Large intestine (tissue), 3 donors: ENCODE results near the gene BCDIN3D. TPM values are rescaled to one million over a fixed set of nuclear protein-coding genes. Genes with fewer than 3 reads are reported as not detected.
A peak's percentile ranks its signal among the peaks of the same experiment; 100 is the strongest.

Experiments used
- DNase-seq, 2 donors: peaks; one replicate each; pipeline versions ENCODE4 v3.0.0 to v3.0.0-alpha.2; 2013
- H3K27ac ChIP-seq: one replicate; pipeline ENCODE4 v1.5.1; 2013; ENCODE audit warnings: low read length
- H3K27me3 ChIP-seq: 2 replicates; pipeline ENCODE4 v1.6.1; 2013; ENCODE audit warnings: low read length; ENCODE audit not compliant: control insufficient read depth, insufficient read depth
- H3K36me3 ChIP-seq: 2 replicates; pipeline ENCODE4 v1.6.1; 2013; ENCODE audit warnings: low read length; ENCODE audit not compliant: control insufficient read depth, insufficient read depth
- H3K4me1 ChIP-seq: one replicate; pipeline ENCODE4 v1.6.1; 2013; ENCODE audit warnings: low read length; ENCODE audit not compliant: control insufficient read depth, insufficient read depth
- H3K4me3 ChIP-seq: one replicate; pipeline ENCODE4 v1.5.1; 2013; ENCODE audit warnings: low read length
- H3K9me3 ChIP-seq: one replicate; pipeline ENCODE4 v1.6.1; 2013; ENCODE audit warnings: mild to moderate bottlenecking, low read depth, low read length, moderate library complexity; ENCODE audit not compliant: control insufficient read depth
- WGBS: methylation state at CpG from one replicate; pipeline ENCODE4 v1.1.5; 2013; ENCODE audit warnings: low lambda C conversion rate; ENCODE audit not compliant: insufficient coverage; 5-methylcytosine and 5-hydroxymethylcytosine counted together
- polyA plus RNA-seq: library from polyadenylated mRNA; unstranded; fragments of 120-200 nt; gene quantifications from one replicate; pipeline ENCODE4 v1.2.1, GENCODE V29; 2013

BCDIN3D gene
- polyA plus RNA-seq, 1 donor: 6.1 TPM

DNA sequence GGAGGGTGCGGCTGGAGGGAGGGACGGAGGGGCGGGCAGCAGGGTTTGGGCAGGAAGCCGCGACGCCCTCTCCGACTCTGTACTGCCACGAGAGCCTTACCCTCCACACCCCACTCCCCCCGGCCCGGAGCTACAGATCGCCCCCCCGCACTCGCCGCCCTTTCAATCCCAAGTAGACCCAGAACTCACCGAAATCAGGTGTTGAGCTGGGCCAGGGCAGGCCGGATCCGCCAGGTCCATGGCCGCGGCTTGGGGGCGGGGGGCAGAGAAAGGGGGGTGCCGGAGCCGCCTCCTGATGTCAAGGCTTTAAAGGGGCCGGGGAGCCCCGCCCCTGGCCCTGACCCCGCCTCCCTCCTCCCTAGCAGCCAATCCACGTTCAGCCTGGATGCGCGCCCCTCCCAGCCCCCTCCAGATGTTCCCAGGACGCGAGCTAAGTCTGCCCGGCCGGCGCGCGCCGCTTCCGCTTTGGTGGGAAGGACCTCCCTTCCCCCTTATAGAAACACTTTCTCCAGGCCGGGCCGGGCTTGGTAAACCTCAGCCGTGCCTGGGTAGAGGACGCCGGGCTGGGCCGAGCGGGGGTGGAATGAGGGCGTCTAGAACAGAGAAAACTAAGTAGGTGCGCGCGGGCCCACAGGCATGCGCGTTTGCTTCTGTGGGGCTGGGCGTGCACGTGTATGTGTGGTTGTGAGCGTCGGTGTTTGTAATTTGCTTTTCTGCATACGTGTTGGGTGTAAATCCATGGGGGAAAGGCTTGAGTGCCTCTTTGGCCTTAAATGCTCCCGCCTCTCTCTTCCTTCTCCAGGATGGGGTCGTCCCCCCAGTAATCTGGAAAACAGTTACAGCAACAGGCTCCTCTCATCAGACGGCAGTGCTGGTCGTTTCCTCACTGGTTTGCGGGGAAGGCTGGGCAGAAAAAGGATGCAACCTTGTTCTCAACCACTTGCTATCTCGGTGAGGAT, 14.5 kb downstream of the BCDIN3D start, which contains the start of gene NCKAP5L:
Gene NCKAP5L (minus strand): TSS at position 281 of the 959 bp plus-strand sequence. CDS start 24,369 bp downstream, outside the sequence.
- WGBS: no CpG with 5 or more reads among the region's 61 CpGs
- peak within 1 kb of the TSS; percentile 62 for H3K27ac ChIP-seq
- peak within 1 kb of the TSS; percentile 80 for H3K4me3 ChIP-seq
- H3K9me3 ChIP-seq: no peaks in the 10 kb centered on the region
- DNase-seq: peak; percentile 93 to 97
- H3K27me3 ChIP-seq: no peaks in the 10 kb centered on the region
- H3K36me3 ChIP-seq: no peaks in the 10 kb centered on the region
- H3K4me1 ChIP-seq: peaks cover 16% of the 10 kb centered on the region

DNA sequence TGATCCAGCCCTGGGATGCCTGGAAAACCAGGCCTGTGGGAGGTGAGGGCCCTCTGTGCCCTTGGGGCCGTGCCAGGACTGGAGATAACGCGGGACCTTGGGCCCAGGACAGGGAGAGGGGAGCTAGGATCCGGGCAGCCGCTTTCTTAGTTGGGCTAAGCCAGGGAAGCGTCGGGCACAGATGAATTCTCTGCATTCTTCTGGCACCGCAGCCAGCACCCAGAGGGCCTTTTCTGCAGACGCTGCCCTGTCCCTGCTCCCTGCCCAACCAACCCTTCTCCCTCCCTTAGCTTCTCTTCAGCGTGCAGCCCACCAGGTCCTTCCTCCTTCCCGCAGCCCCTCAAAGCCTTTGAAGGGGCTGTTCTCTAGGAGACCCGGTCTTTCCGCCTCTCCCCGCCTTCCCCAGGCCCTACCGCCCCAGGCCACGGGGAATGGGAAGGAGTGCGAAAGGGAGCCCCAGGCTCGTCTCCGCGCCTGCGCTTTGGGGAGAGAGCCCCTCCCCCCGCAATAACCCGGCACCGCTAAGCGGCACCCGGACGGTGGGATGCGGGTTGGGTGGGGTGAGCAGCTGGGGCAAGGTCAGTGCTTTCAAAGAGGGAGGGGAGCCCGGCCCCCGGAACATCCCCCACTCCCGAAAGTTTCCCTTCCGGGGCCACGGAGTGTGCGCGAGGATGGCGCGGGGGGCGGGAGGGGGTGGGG, 15.4 kb downstream of the BCDIN3D start:
- DNase-seq: peak in 1 of 2 donors; percentile 62
- WGBS: no CpG with 5 or more reads among the region's 38 CpGs
- Histone ChIP-seq H3K4me1 (peaks cover 17% of the 10 kb centered on the region), H3K4me3 (peak overlapping the region; percentile 80), H3K36me3 (no peaks in the 10 kb centered on the region), H3K27ac (peak overlapping the region; percentile 62), H3K9me3 (no peaks in the 10 kb centered on the region), H3K27me3 (no peaks in the 10 kb centered on the region)

DNA sequence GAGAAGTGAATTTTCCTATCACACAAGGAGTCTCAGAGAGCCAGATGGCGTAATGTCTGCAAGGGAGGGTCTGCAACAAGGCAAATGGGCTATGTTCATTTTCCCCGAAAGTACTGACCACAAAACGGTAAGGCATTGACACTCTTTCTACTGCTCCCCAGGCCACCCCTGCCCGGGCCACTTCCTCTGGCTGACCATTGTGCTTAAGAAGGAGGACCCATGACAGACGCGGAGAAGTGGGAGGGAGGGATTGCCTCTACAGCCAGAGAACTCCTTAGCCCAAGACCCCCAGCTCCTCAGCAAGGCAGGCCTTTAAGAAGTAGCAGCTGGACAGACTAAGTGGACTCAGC, 15.9 kb downstream of the BCDIN3D start:
- Histone ChIP-seq H3K4me3 (peak overlapping the region; percentile 80), H3K27me3 (no peaks in the 10 kb centered on the region)

DNA sequence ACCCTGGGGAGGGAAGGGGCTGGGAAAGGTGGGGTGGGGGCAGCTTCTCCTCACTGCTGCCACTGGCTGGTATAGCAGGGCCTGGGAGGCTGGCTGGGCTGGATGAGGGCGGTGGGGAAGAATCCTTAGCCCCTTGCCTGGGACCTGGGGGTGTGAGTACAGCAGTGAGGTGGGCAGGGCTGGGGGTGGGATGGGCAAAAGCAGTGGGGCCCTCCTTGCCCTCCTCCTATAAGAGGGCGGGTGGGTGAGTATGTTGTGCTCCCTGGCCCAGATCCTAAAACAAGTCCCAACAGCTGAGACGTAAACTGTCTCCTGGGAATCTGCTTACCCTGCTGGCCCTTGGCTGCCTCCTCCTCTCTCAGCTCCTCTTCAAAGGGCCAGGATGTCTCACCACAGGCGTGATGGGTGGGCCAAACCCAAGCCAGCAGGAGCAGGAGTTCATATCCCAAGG, 16.9 kb downstream of the BCDIN3D start:
- H3K27ac ChIP-seq: no peak overlapping the region
- H3K4me3 ChIP-seq: no peak overlapping the region
- H3K4me1 ChIP-seq: peaks cover 17% of the 10 kb centered on the region
- no CpG with 5 or more reads among the region's 4 CpGs for WGBS
- no peak for DNase-seq
- H3K36me3 ChIP-seq: no peaks in the 10 kb centered on the region
- H3K9me3 ChIP-seq: no peaks in the 10 kb centered on the region
- no peaks in the 10 kb centered on the region for H3K27me3 ChIP-seq

More for the DNA sequence above, 15.9 kb downstream of the BCDIN3D start:
- H3K9me3 ChIP-seq: no peaks in the 10 kb centered on the region
- WGBS: no CpG with 5 or more reads among the region's 6 CpGs
- H3K27ac ChIP-seq: peak overlapping the region; percentile 62
- H3K4me1 ChIP-seq: peaks cover 17% of the 10 kb centered on the region
- no peak for DNase-seq
- H3K36me3 ChIP-seq: no peaks in the 10 kb centered on the region

DNA sequence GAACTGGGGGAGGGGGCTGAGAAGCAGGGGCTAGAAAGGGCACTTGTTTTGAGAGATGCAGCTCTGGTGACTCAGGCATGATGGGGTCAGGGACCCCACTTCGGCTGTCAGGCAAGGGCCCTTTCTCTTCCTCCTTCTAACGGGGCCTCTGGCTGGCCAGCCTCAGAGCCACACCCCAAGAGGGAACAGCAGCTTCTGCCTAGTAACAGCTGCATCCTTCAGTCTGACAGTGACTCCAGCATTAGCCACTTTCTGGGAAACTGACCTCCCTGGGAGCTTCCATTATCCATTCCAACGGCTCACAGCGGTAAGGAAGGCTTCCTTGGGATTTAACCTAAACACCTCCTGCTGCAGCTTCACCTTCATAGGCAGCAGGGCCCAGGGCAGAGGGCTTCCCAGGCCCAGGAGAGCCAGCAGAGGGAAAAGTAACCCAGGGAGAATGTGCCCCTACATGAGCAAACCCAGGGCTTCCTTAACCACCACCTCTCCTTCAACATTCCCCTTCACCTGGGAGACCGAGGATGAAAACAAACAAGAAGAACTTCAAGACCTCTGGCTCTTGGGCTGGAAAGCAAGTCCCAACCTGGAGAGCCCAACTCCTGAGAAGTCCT, 17.4 kb downstream of the BCDIN3D start:
- no CpG with 5 or more reads among the region's 5 CpGs for WGBS
- no peaks in the 10 kb centered on the region for H3K36me3 ChIP-seq
- no peak overlapping the region for H3K4me3 ChIP-seq

DNA sequence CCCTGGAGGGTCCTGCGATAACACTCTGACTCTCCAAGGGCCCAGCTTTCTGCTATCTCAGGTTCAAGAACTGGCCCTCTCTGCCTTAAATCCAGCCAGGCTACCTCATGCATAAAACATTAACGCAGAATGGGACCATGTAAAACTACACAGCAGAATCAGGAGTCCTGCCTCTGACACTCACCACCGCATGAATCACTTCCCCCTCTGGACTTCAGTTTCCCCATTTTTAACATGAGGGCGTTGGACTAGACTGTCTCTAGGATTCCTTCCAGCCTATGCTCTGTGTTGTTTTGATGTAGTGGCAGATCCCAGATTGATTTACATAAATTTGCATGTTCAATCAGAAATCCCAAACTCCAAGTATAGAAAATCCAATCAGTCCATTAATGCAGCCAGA, 18.0 kb downstream of the BCDIN3D start:
- H3K27ac ChIP-seq: no peak overlapping the region
- no peak overlapping the region for H3K4me3 ChIP-seq
- no peak for DNase-seq
- peaks cover 17% of the 10 kb centered on the region for H3K4me1 ChIP-seq
- WGBS: no CpG with 5 or more reads among the region's 4 CpGs
- no peaks in the 10 kb centered on the region for H3K27me3 ChIP-seq
- no peaks in the 10 kb centered on the region for H3K9me3 ChIP-seq
- no peaks in the 10 kb centered on the region for H3K36me3 ChIP-seq

More for the DNA sequence above, 17.4 kb downstream of the BCDIN3D start:
- H3K27ac ChIP-seq: no peak overlapping the region
- no peak for DNase-seq
- H3K4me1 ChIP-seq: peaks cover 17% of the 10 kb centered on the region
- H3K9me3 ChIP-seq: no peaks in the 10 kb centered on the region
- no peaks in the 10 kb centered on the region for H3K27me3 ChIP-seq

DNA sequence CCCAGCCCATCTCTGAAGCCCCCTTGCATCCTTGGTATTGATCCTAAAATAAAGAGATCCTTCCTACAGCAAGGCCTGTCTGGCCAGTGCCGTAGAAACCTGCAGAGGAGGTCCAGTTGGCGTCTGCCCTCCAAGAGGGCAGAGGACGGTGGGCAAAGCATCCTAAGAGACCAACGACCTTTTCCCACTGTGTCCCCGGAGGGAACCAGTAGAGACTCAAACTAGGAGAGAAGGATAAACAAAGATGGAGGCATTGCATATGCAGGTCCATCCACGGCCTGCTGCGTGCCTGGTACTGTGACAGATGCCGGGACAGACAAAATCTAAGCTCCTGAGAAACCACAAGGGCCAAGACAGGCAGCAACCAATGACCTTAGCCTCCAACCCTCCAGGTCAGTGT, 18.5 kb downstream of the BCDIN3D start:
- no peaks in the 10 kb centered on the region for H3K27me3 ChIP-seq

DNA sequence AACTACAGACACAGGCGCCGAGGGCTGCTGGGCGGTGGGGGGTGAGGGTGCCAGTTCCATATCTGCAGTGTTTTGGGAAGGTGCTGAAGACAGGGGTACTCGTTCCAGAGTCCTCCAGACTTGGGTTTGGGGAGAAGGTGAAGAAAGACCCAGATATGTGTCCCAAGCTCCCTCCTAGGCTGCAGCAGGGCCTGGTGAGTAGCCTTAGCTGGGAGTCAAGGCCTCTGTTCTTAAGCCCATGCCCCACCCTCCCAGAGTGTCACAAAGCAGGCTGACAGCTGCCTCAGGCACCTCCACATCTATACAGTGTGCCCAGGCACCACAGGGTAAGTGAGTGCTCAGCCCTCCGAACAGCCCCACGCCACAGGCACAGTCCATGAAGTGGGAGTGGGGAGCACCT, 19.0 kb downstream of the BCDIN3D start:
- Histone ChIP-seq H3K4me3 (no peak overlapping the region), H3K27ac (no peak overlapping the region), H3K9me3 (no peaks in the 10 kb centered on the region), H3K36me3 (no peaks in the 10 kb centered on the region), H3K27me3 (no peaks in the 10 kb centered on the region), H3K4me1 (peaks cover 15% of the 10 kb centered on the region)
- DNase-seq: no peak
- WGBS: no CpG with 5 or more reads among the region's 6 CpGs

More for the DNA sequence above, 18.5 kb downstream of the BCDIN3D start:
- H3K27ac ChIP-seq: no peak overlapping the region
- H3K4me1 ChIP-seq: peaks cover 17% of the 10 kb centered on the region
- H3K4me3 ChIP-seq: no peak overlapping the region
- no peaks in the 10 kb centered on the region for H3K9me3 ChIP-seq
- no peak for DNase-seq
- no CpG with 5 or more reads among the region's 8 CpGs for WGBS
- H3K36me3 ChIP-seq: no peaks in the 10 kb centered on the region

DNA sequence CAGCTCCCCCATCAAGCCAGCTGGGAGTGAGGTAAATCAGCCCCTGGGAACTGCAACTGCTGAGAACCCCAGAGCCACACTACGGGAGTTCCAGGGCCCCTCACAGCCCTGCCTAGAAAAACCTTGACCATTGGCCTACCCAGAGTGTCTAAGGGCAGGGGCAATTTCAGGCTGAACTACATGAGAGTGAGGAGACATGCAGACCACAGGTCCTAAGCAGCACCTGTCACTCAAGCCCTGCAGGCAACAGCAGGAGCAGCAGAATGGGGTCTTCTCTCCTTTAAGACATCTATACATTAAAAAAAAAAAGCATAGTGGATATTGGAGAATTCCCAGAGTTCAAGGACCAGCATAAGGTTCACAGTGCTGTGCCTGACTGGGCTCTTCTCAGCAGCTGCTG, 19.6 kb downstream of the BCDIN3D start:
- no CpG with 5 or more reads among the region's 1 CpG for WGBS
- H3K4me1 ChIP-seq: peaks cover 14% of the 10 kb centered on the region
- no peaks in the 10 kb centered on the region for H3K27me3 ChIP-seq
- no peak overlapping the region for H3K27ac ChIP-seq
- H3K36me3 ChIP-seq: no peaks in the 10 kb centered on the region
- H3K4me3 ChIP-seq: no peak overlapping the region
- no peaks in the 10 kb centered on the region for H3K9me3 ChIP-seq
- no peak for DNase-seq
